ENCODE measurements around the gene KRT14. TPM values are rescaled to one million over a fixed set of nuclear protein-coding genes. Genes with fewer than 3 reads are reported as not detected.

Gene KRT14
- total RNA-seq, 1 donor from 2014 or later = not detected

- Mint-ChIP-seq H3K4me1 (ENCODE audit: low read depth) (no peaks in the 10 kb centered on the region), H3K27me3 (ENCODE audit: insufficient read depth) (peaks cover 9% of the 10 kb centered on the region), H3K36me3 (ENCODE audit: low read depth) (no peaks in the 10 kb centered on the region), H3K9me3 (no peaks in the 10 kb centered on the region), H3K4me3 (no peak overlapping the region), H3K27ac (no peak overlapping the region)
- no peak for DNase-seq (ENCODE audit: low spot score)
- intact Hi-C loops (cut with micrococcal nuclease) = no loop called here
These were observed 47.6 kb downstream of the KRT14 start for GRCh38 chr17:41539071-41539492.

GRCh38 chr17:41538565-41538991, 48.1 kb downstream of the KRT14 start:
- H3K36me3 Mint-ChIP-seq (ENCODE audit: low read depth) = no peaks in the 10 kb centered on the region
- intact Hi-C loops (cut with micrococcal nuclease) = no loop called here
- H3K9me3 Mint-ChIP-seq = no peaks in the 10 kb centered on the region
- H3K27me3 Mint-ChIP-seq (ENCODE audit: insufficient read depth) = peaks cover 9% of the 10 kb centered on the region
- no peak overlapping the region for H3K27ac Mint-ChIP-seq
- H3K4me3 Mint-ChIP-seq = no peak overlapping the region
- no peaks in the 10 kb centered on the region for H3K4me1 Mint-ChIP-seq (ENCODE audit: low read depth)
- no peak for DNase-seq (ENCODE audit: low spot score)

GRCh38 chr17:41537990-41538389, 48.7 kb downstream of the KRT14 start:
- Mint-ChIP-seq H3K27ac (no peak overlapping the region), H3K27me3 (ENCODE audit: insufficient read depth) (peaks cover 11% of the 10 kb centered on the region), H3K4me1 (ENCODE audit: low read depth) (no peaks in the 10 kb centered on the region), H3K36me3 (ENCODE audit: low read depth) (no peaks in the 10 kb centered on the region), H3K9me3 (no peaks in the 10 kb centered on the region), H3K4me3 (no peak overlapping the region)
- no peak for DNase-seq (ENCODE audit: low spot score)
- intact Hi-C loops (cut with micrococcal nuclease) = no loop called here

GRCh38 chr17:41537614-41537954, 49.1 kb downstream of the KRT14 start:
- Mint-ChIP-seq H3K4me1 (ENCODE audit: low read depth) (no peaks in the 10 kb centered on the region), H3K27me3 (ENCODE audit: insufficient read depth) (peaks cover 11% of the 10 kb centered on the region), H3K4me3 (no peak overlapping the region), H3K36me3 (ENCODE audit: low read depth) (no peaks in the 10 kb centered on the region), H3K9me3 (no peaks in the 10 kb centered on the region), H3K27ac (no peak overlapping the region)
- intact Hi-C loops (cut with micrococcal nuclease) = no loop called here
- DNase-seq (ENCODE audit: low spot score) = no peak

- H3K27ac Mint-ChIP-seq = no peak overlapping the region
- peaks cover 17% of the 10 kb centered on the region for H3K27me3 Mint-ChIP-seq (ENCODE audit: insufficient read depth)
- DNase-seq (ENCODE audit: low spot score) = no peak
- no peaks in the 10 kb centered on the region for H3K4me1 Mint-ChIP-seq (ENCODE audit: low read depth)
- H3K9me3 Mint-ChIP-seq = no peaks in the 10 kb centered on the region
- H3K4me3 Mint-ChIP-seq = no peak overlapping the region
- H3K36me3 Mint-ChIP-seq (ENCODE audit: low read depth) = no peaks in the 10 kb centered on the region
- intact Hi-C loops (cut with micrococcal nuclease) = no loop called here
These were observed 49.7 kb downstream of the KRT14 start for GRCh38 chr17:41536741-41537613.

- Mint-ChIP-seq H3K4me1 (ENCODE audit: low read depth) (no peaks in the 10 kb centered on the region), H3K36me3 (ENCODE audit: low read depth) (no peaks in the 10 kb centered on the region), H3K27me3 (ENCODE audit: insufficient read depth) (peaks cover 24% of the 10 kb centered on the region), H3K27ac (no peak overlapping the region), H3K4me3 (no peak overlapping the region), H3K9me3 (no peaks in the 10 kb centered on the region)
- intact Hi-C loops (cut with micrococcal nuclease) = no loop called here
- DNase-seq (ENCODE audit: low spot score) = no peak
These were observed 50.8 kb downstream of the KRT14 start for GRCh38 chr17:41535764-41536481.

GRCh38 chr17:41534899-41535546, 51.7 kb downstream of the KRT14 start:
- Mint-ChIP-seq H3K36me3 (ENCODE audit: low read depth) (no peaks in the 10 kb centered on the region), H3K9me3 (no peaks in the 10 kb centered on the region), H3K4me3 (no peak overlapping the region), H3K27me3 (ENCODE audit: insufficient read depth) (peaks cover 26% of the 10 kb centered on the region), H3K4me1 (ENCODE audit: low read depth) (no peaks in the 10 kb centered on the region), H3K27ac (no peak overlapping the region)
- no peak for DNase-seq (ENCODE audit: low spot score)
- intact Hi-C loops (cut with micrococcal nuclease) = no loop called here

GRCh38 chr17:41533613-41534012, 53.1 kb downstream of the KRT14 start:
- Mint-ChIP-seq H3K9me3 (no peaks in the 10 kb centered on the region), H3K4me3 (no peak overlapping the region), H3K27ac (no peak overlapping the region), H3K4me1 (ENCODE audit: low read depth) (no peaks in the 10 kb centered on the region), H3K27me3 (ENCODE audit: insufficient read depth) (peaks cover 40% of the 10 kb centered on the region), H3K36me3 (ENCODE audit: low read depth) (no peaks in the 10 kb centered on the region)
- intact Hi-C loops (cut with micrococcal nuclease) = no loop called here
- no peak for DNase-seq (ENCODE audit: low spot score)

GRCh38 chr17:41532947-41533570, 53.6 kb downstream of the KRT14 start:
- Mint-ChIP-seq H3K4me1 (ENCODE audit: low read depth) (no peaks in the 10 kb centered on the region), H3K9me3 (no peaks in the 10 kb centered on the region), H3K36me3 (ENCODE audit: low read depth) (no peaks in the 10 kb centered on the region), H3K4me3 (no peak overlapping the region), H3K27ac (no peak overlapping the region), H3K27me3 (ENCODE audit: insufficient read depth) (peaks cover 42% of the 10 kb centered on the region)
- intact Hi-C loops (cut with micrococcal nuclease) = no loop called here
- DNase-seq (ENCODE audit: low spot score) = no peak

Other genes starting within 250 kb of the KRT14 start
- not detected in 2 replicates for gene KRT33A, start 236.1 kb downstream of the KRT14 start, total RNA-seq
- not detected in 2 replicates for gene KRT33B, start 217.1 kb downstream of the KRT14 start, total RNA-seq
- not detected in 2 replicates for gene KRT34, start 204.6 kb downstream of the KRT14 start, total RNA-seq
- not detected in 2 replicates for gene KRT31, start 189.3 kb downstream of the KRT14 start, total RNA-seq
- not detected in 2 replicates for gene KRT37, start 162.3 kb downstream of the KRT14 start, total RNA-seq
- gene KRT38, start 145.9 kb downstream of the KRT14 start, total RNA-seq = not detected in 2 replicates
- gene KRT32, start 119.5 kb downstream of the KRT14 start, total RNA-seq = not detected in 2 replicates
- not detected in 2 replicates for gene KRT35, start 105.7 kb downstream of the KRT14 start, total RNA-seq
- not detected in 2 replicates for gene KRT36, start 97.0 kb downstream of the KRT14 start, total RNA-seq
- not detected in 2 replicates for gene KRT13, start 81.3 kb downstream of the KRT14 start, total RNA-seq
- not detected in 2 replicates for gene KRT15, start 68.0 kb downstream of the KRT14 start, total RNA-seq
- not detected in 2 replicates for gene KRT19, start 58.6 kb downstream of the KRT14 start, total RNA-seq
- gene KRT9, start 14.8 kb downstream of the KRT14 start, total RNA-seq = not detected in 2 replicates
- not detected in 2 replicates for gene KRT16, start 25.9 kb upstream of the KRT14 start, total RNA-seq
- 0.24 TPM in 1 of 2 replicates, not detected in the other for gene KRT17, start 37.7 kb upstream of the KRT14 start, total RNA-seq
- 876 and 893 TPM in 2 replicates for gene EIF1, start 102.0 kb upstream of the KRT14 start, total RNA-seq
- gene GAST, start 125.4 kb upstream of the KRT14 start, total RNA-seq = not detected in 2 replicates
- not detected in 2 replicates for gene HAP1, start 147.7 kb upstream of the KRT14 start, total RNA-seq
- 0.12 and 0.39 TPM in 2 replicates for gene JUP, start 199.8 kb upstream of the KRT14 start, total RNA-seq
- 4.1 and 5.0 TPM in 2 replicates for gene P3H4, start 225.1 kb upstream of the KRT14 start, total RNA-seq
- 0.62 and 1.1 TPM in 2 replicates for gene FKBP10, start 226.1 kb upstream of the KRT14 start, total RNA-seq
- gene NT5C3B, start 249.3 kb upstream of the KRT14 start, total RNA-seq = 40.8 and 44.5 TPM in 2 replicates